Measurements from ENCODE around the gene STRADB.

Gene STRADB

GRCh38 chr2:201440182-201440581 is 11.4 kb upstream of the STRADB start:
- no peak overlapping the region for H3K27ac ChIP-seq
- no peaks in the 10 kb centered on the region for H4K20me1 ChIP-seq (ENCODE audit: insufficient read depth)
- no peaks in the 10 kb centered on the region for H3K36me3 ChIP-seq (ENCODE audit: insufficient read depth)
- peaks cover 8% of the 10 kb centered on the region for H3K4me1 ChIP-seq (ENCODE audit: low read depth, poor library complexity, severe bottlenecking)
- H2AFZ ChIP-seq (ENCODE audit: low read depth), result no peak overlapping the region
- H3K79me2 ChIP-seq (ENCODE audit: insufficient read depth, low read depth), result no peaks in the 10 kb centered on the region; the same call in 1 of the 2 replicates
- no peak overlapping the region for H3K4me3 ChIP-seq (IDR thresholded peaks at IDR 0.05; ENCODE audit: insufficient read depth, low read depth, low read length)
- H3K9ac ChIP-seq, result no peak overlapping the region
- no peak overlapping the region for H3K4me2 ChIP-seq
- H3K27me3 ChIP-seq (ENCODE audit: insufficient read depth, low read depth), result no peaks in the 10 kb centered on the region
- TF ChIP-seq, protein P1, sequence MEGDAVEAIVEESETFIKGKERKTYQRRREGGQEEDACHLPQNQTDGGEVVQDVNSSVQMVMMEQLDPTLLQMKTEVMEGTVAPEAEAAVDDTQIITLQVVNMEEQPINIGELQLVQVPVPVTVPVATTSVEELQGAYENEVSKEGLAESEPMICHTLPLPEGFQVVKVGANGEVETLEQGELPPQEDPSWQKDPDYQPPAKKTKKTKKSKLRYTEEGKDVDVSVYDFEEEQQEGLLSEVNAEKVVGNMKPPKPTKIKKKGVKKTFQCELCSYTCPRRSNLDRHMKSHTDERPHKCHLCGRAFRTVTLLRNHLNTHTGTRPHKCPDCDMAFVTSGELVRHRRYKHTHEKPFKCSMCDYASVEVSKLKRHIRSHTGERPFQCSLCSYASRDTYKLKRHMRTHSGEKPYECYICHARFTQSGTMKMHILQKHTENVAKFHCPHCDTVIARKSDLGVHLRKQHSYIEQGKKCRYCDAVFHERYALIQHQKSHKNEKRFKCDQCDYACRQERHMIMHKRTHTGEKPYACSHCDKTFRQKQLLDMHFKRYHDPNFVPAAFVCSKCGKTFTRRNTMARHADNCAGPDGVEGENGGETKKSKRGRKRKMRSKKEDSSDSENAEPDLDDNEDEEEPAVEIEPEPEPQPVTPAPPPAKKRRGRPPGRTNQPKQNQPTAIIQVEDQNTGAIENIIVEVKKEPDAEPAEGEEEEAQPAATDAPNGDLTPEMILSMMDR (conservative IDR thresholded peaks at IDR 0.05; ENCODE audit: low read depth, low read length), result no peak

- Histone ChIP-seq H3K27ac (no peak overlapping the region), H3K9ac (no peak overlapping the region), H3K4me1 (ENCODE audit: low read depth, poor library complexity, severe bottlenecking) (peaks cover 8% of the 10 kb centered on the region), H3K27me3 (ENCODE audit: insufficient read depth, low read depth) (no peaks in the 10 kb centered on the region), H4K20me1 (ENCODE audit: insufficient read depth) (no peaks in the 10 kb centered on the region), H3K4me2 (peak overlapping the region; percentile 18; the same call in 1 of the 2 replicates), H3K4me3 (IDR thresholded peaks at IDR 0.05; ENCODE audit: insufficient read depth, low read depth, low read length) (no peak overlapping the region), H3K79me2 (ENCODE audit: insufficient read depth, low read depth) (peaks cover 4% of the 10 kb centered on the region; the same call in 1 of the 2 replicates), H3K36me3 (ENCODE audit: insufficient read depth) (no peaks in the 10 kb centered on the region), H2AFZ (ENCODE audit: low read depth) (no peak overlapping the region)
- TF ChIP-seq, protein P1 (conservative IDR thresholded peaks at IDR 0.05; ENCODE audit: low read depth, low read length), result no peak
Measured at GRCh38 chr2:201441409-201441808, 10.1 kb upstream of the STRADB start.

DNA sequence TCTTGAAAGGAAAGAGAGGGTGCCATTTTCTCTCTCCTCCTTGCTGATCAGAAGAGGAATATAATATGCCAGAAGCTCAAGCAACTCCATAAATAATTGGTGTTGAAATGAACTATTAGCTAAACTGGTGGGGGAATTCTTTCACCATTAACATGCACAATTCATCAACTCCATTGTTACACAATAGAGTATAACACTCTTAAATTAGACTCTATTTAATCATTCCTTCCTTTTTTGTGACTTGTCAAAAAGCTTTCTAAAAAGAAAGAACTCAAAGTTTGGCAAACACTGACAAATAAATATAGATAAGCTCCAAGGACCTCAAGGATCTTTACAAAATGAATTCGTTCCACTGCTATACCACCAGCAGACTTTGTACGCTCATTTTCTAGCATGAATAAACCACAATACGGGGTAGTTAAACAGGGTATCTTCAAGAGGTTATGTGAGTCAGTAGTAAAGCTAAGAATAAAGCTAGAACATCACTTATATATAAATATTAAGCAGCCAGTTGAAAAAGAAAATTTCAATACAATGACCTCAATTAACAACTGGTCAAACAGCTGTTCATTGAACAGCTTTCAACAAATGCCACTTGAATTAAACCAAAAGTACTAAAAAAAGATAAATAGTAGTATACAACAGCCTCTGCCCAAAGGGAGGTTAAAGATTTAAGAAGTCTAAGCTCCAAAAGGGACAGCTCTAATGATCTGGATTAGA is 6.6 kb upstream of the STRADB start:
- Histone ChIP-seq H3K79me2 (ENCODE audit: insufficient read depth, low read depth) (0 out of 2 replicates have a peak, but pooled peaks cover 8% of the 10 kb centered on the region), H3K4me2 (no peak overlapping the region)

GRCh38 chr2:201447086-201447485 is 4.5 kb upstream of the STRADB start:
- peak overlapping the region; percentile 35; the same call in 1 of the 2 replicates for H3K4me2 ChIP-seq
- H3K36me3 ChIP-seq (ENCODE audit: insufficient read depth), result no peaks in the 10 kb centered on the region

More for the DNA sequence above, 6.6 kb upstream of the STRADB start:
- Histone ChIP-seq H3K4me1 (ENCODE audit: low read depth, poor library complexity, severe bottlenecking) (peaks cover 39% of the 10 kb centered on the region), H3K27ac (no peak overlapping the region), H3K4me3 (IDR thresholded peaks at IDR 0.05; ENCODE audit: insufficient read depth, low read depth, low read length) (no peak overlapping the region), H4K20me1 (ENCODE audit: insufficient read depth) (no peaks in the 10 kb centered on the region), H3K9ac (no peak overlapping the region), H3K36me3 (ENCODE audit: insufficient read depth) (no peaks in the 10 kb centered on the region), H2AFZ (ENCODE audit: low read depth) (no peak overlapping the region), H3K27me3 (ENCODE audit: insufficient read depth, low read depth) (no peaks in the 10 kb centered on the region)
- TF ChIP-seq, protein P1 (conservative IDR thresholded peaks at IDR 0.05; ENCODE audit: low read depth, low read length), result no peak

More at GRCh38 chr2:201447086-201447485, 4.5 kb upstream of the STRADB start:
- Histone ChIP-seq H3K79me2 (ENCODE audit: insufficient read depth, low read depth) (peaks cover 14% of the 10 kb centered on the region; the same call in 1 of the 2 replicates), H4K20me1 (ENCODE audit: insufficient read depth) (no peaks in the 10 kb centered on the region), H3K27ac (no peak overlapping the region), H3K27me3 (ENCODE audit: insufficient read depth, low read depth) (no peaks in the 10 kb centered on the region), H3K4me3 (IDR thresholded peaks at IDR 0.05; ENCODE audit: insufficient read depth, low read depth, low read length) (no peak overlapping the region), H2AFZ (ENCODE audit: low read depth) (no peak overlapping the region), H3K9ac (no peak overlapping the region), H3K4me1 (ENCODE audit: low read depth, poor library complexity, severe bottlenecking) (peaks cover 38% of the 10 kb centered on the region)
- TF ChIP-seq, protein P1 (conservative IDR thresholded peaks at IDR 0.05; ENCODE audit: low read depth, low read length), result no peak

All from KMS-11 (cell line).